Measurements from ENCODE around the gene AKAP5. TPM values are rescaled to one million over a fixed set of nuclear protein-coding genes. Genes with fewer than 3 reads are reported as not detected.

The AKAP5 gene
- polyA plus RNA-seq, 3 donors, result not detected

GRCh38 chr14:64461221-64461620 lies 4.1 kb upstream of the AKAP5 start:
- peaks cover 20 to 24% of the 10 kb centered on the region in 2 donors for H3K27me3 ChIP-seq (ENCODE audit: control insufficient read depth in 2 of 2, insufficient read depth in 2 of 2, low read length in 2 of 2)
- no peaks in the 10 kb centered on the region for H3K9me3 ChIP-seq (replicated peaks in 1 of 2; ENCODE audit: control insufficient read depth in 1 of 2, insufficient read depth in 1 of 2, low read length in 2 of 2)
- H3K9ac ChIP-seq (ENCODE audit: insufficient read depth, low read length, poor library complexity, severe bottlenecking), result no peak overlapping the region
- peaks cover 25 to 27% of the 10 kb centered on the region in 2 donors for H3K4me1 ChIP-seq (ENCODE audit: control insufficient read depth in 1 of 2, insufficient read depth in 2 of 2, low read length in 2 of 2)
- Mint-ChIP-seq H3K4me1 (peaks cover 30% of the 10 kb centered on the region), H3K27me3 (ENCODE audit: low read depth in 3 of 3) (peaks cover 21 to 28% (median 23%) of the 10 kb centered on the region in 3 donors), H3K4me3 (no peak overlapping the region), H3K36me3 (peaks cover 20 to 46% of the 10 kb centered on the region in 2 donors), H3K9me3 (peaks cover 0 to 8% (median 2%) of the 10 kb centered on the region in 7 donors), H3K27ac (no peak overlapping the region)
- H3K4me3 ChIP-seq (replicated peaks in 1 of 3; ENCODE audit: low read depth in 2 of 3, low read length in 3 of 3), result no peak overlapping the region
- no peak for DNase-seq
- 100% methylated on average over 1 of the region's 3 CpGs for WGBS (ENCODE audit: insufficient coverage)
- no peak overlapping the region for H2AFZ ChIP-seq (ENCODE audit: insufficient read depth, low read depth, low read length, poor library complexity, severe bottlenecking)
- TF ChIP-seq CTCF (IDR thresholded peaks at IDR 0.05), result no peak
- H3K79me2 ChIP-seq (ENCODE audit: insufficient read depth, low read length), result no peaks in the 10 kb centered on the region
- intact Hi-C loops (cut with micrococcal nuclease), result no loop called here
- peaks cover 5 to 15% of the 10 kb centered on the region in 2 donors for H3K36me3 ChIP-seq (replicated peaks in 1 of 2; ENCODE audit: control insufficient read depth in 1 of 2, insufficient read depth in 2 of 2, low read length in 2 of 2)
- no peaks in the 10 kb centered on the region for H4K20me1 ChIP-seq (ENCODE audit: insufficient read depth, low read length)
- H3K27ac ChIP-seq (ENCODE audit: low read depth in 1 of 2, low read length in 2 of 2), result no peak overlapping the region
- H3K4me2 ChIP-seq (replicated peaks; ENCODE audit: extremely low read depth, low read length, poor library complexity, severe bottlenecking), result no peak overlapping the region

- H3K27ac ChIP-seq (ENCODE audit: low read depth in 1 of 2, low read length in 2 of 2), result no peak overlapping the region
- H3K79me2 ChIP-seq (ENCODE audit: insufficient read depth, low read length), result no peaks in the 10 kb centered on the region
- H3K4me1 Mint-ChIP-seq, result peaks cover 38% of the 10 kb centered on the region
- H3K4me2 ChIP-seq (replicated peaks; ENCODE audit: extremely low read depth, low read length, poor library complexity, severe bottlenecking), result no peak overlapping the region
- H3K9me3 ChIP-seq (replicated peaks in 1 of 2; ENCODE audit: control insufficient read depth in 1 of 2, insufficient read depth in 1 of 2, low read length in 2 of 2), result no peaks in the 10 kb centered on the region
- no peak overlapping the region for H3K9ac ChIP-seq (ENCODE audit: insufficient read depth, low read length, poor library complexity, severe bottlenecking)
- H3K27ac Mint-ChIP-seq, result no peak overlapping the region
- no peaks in the 10 kb centered on the region for H4K20me1 ChIP-seq (ENCODE audit: insufficient read depth, low read length)
- no CpG with 5 or more reads among the region's 2 CpGs for WGBS (ENCODE audit: insufficient coverage)
- H3K36me3 Mint-ChIP-seq, result peaks cover 17 to 33% of the 10 kb centered on the region in 2 donors
- intact Hi-C loops (cut with micrococcal nuclease), result no loop called here
- H3K36me3 ChIP-seq (replicated peaks in 1 of 2; ENCODE audit: control insufficient read depth in 1 of 2, insufficient read depth in 2 of 2, low read length in 2 of 2), result peaks cover 1 to 5% of the 10 kb centered on the region in 2 donors
- DNase-seq, result no peak
- H3K9me3 Mint-ChIP-seq, result peaks cover 0 to 8% (median 2%) of the 10 kb centered on the region in 7 donors
- peaks cover 30 to 35% of the 10 kb centered on the region in 2 donors for H3K27me3 ChIP-seq (ENCODE audit: control insufficient read depth in 2 of 2, insufficient read depth in 2 of 2, low read length in 2 of 2)
- no peak for TF ChIP-seq CTCF (IDR thresholded peaks at IDR 0.05)
- H3K4me3 Mint-ChIP-seq, result no peak overlapping the region
- H2AFZ ChIP-seq (ENCODE audit: insufficient read depth, low read depth, low read length, poor library complexity, severe bottlenecking), result no peak overlapping the region
- peaks cover 24 to 35% (median 31%) of the 10 kb centered on the region in 3 donors for H3K27me3 Mint-ChIP-seq (ENCODE audit: low read depth in 3 of 3)
- H3K4me3 ChIP-seq (replicated peaks in 1 of 3; ENCODE audit: low read depth in 2 of 3, low read length in 3 of 3), result no peak overlapping the region
- peaks cover 27% of the 10 kb centered on the region in 2 donors for H3K4me1 ChIP-seq (ENCODE audit: control insufficient read depth in 1 of 2, insufficient read depth in 2 of 2, low read length in 2 of 2)
These were observed 2.1 kb upstream of the AKAP5 start for GRCh38 chr14:64463195-64463594.
